ENCODE data around the gene OR51A4.

Gene OR51A4

GRCh38 chr11:4922304-4922703 lies 25.1 kb downstream of the OR51A4 start:
- TF ChIP-seq CTCF (IDR thresholded peaks at IDR 0.05), result no peak
- Histone ChIP-seq H3K4me3 (no peak overlapping the region), H3K27ac (no peak overlapping the region)
- DNase-seq (ENCODE audit: low spot score), result no peak

GRCh38 chr11:4921796-4922195 lies 25.6 kb downstream of the OR51A4 start:
- no peak overlapping the region for H3K27ac ChIP-seq
- H3K4me3 ChIP-seq, result no peak overlapping the region
- no peak for DNase-seq (ENCODE audit: low spot score)
- TF ChIP-seq CTCF (IDR thresholded peaks at IDR 0.05), result no peak

- Histone ChIP-seq H3K27ac (no peak within 1 kb of the TSS), H3K4me3 (no peak within 1 kb of the TSS)
- TF ChIP-seq CTCF (IDR thresholded peaks at IDR 0.05), result no peak
- DNase-seq (ENCODE audit: low spot score), result no peak
Observed at GRCh38 chr11:4919250-4919649, 28.2 kb downstream of the OR51A4 start, which contains the start of gene OR51G2. Gene OR51G2, minus strand, starts transcription at chr11:4919350. Its CDS starts 3,687 bp downstream, at chr11:4915663.

- no peak for DNase-seq (ENCODE audit: low spot score)
- no peak overlapping the region for H3K4me3 ChIP-seq
- H3K27ac ChIP-seq, result no peak overlapping the region
- no peak for TF ChIP-seq CTCF (IDR thresholded peaks at IDR 0.05)
Observed at GRCh38 chr11:4916581-4916980, 30.8 kb downstream of the OR51A4 start.

GRCh38 chr11:4903484-4903883 lies 43.9 kb downstream of the OR51A4 start, which contains the start of gene OR51A7:
Gene OR51A7, plus strand, starts transcription at chr11:4903783. Its CDS starts 3,587 bp downstream, at chr11:4907370.
- Histone ChIP-seq H3K4me3 (no peak within 1 kb of the TSS), H3K27ac (no peak within 1 kb of the TSS)
- TF ChIP-seq CTCF (IDR thresholded peaks at IDR 0.05), result no peak
- DNase-seq (ENCODE audit: low spot score), result no peak

Data from coronary artery (tissue), 2 donors.